ENCODE measurements around the gene FGL2. TPM values are rescaled to one million over a fixed set of nuclear protein-coding genes. Genes with fewer than 3 reads are reported as not detected.

The FGL2 gene
- total RNA-seq, 2 experiments from 2014 or later, result 1.5 to 1.6 TPM

GRCh38 chr7:77239471-77239870 is 39.9 kb upstream of the FGL2 start:
- no peak overlapping the region for H3K27ac Mint-ChIP-seq
- H3K27me3 Mint-ChIP-seq, result no peaks in the 10 kb centered on the region
- H3K27me3 ChIP-seq (ENCODE audit: control insufficient read depth in 1 of 2, insufficient read depth in 2 of 2, low read length in 2 of 2), result no peaks in the 10 kb centered on the region
- peaks cover 14% of the 10 kb centered on the region for H3K4me1 Mint-ChIP-seq (ENCODE audit: low read depth)
- no peak overlapping the region for H3K4me3 ChIP-seq (ENCODE audit: low read length)
- no peak overlapping the region for H3K4me3 Mint-ChIP-seq
- DNase-seq, result peak in 1 of 14 experiments; percentile 18
- H3K36me3 Mint-ChIP-seq (ENCODE audit: low read depth), result peaks cover 27% of the 10 kb centered on the region
- no peak for ATAC-seq (ENCODE audit: poor library complexity)
- no peak for TF ChIP-seq CTCF (IDR thresholded peaks at IDR 0.05)
- H3K9me3 Mint-ChIP-seq, result no peaks in the 10 kb centered on the region
- POLR2A ChIA-PET, result interaction anchor here (0.6 to 1.1 kb wide), 2 partner anchors 115 to 117 kb away, joined by 3 to 5 read pairs; partner anchors contain the start of gene CCDC146
- CTCF ChIA-PET, result no interaction called here
- peaks cover 8% of the 10 kb centered on the region for H3K4me1 ChIP-seq (ENCODE audit: insufficient read depth, low read length)
- no peak overlapping the region for H3K27ac ChIP-seq (ENCODE audit: low read depth in 1 of 2, low read length in 2 of 2)
- intact Hi-C loops (cut with DNase I, micrococcal nuclease), result no loop called here
- H3K9me3 ChIP-seq (ENCODE audit: control insufficient read depth in 1 of 2, insufficient read depth in 1 of 2, low read length in 2 of 2), result peaks cover 0 to 3% of the 10 kb centered on the region in 2 experiments
- H3K36me3 ChIP-seq (ENCODE audit: insufficient read depth, low read length), result no peaks in the 10 kb centered on the region

GRCh38 chr7:77238703-77239136 is 39.1 kb upstream of the FGL2 start:
- Mint-ChIP-seq H3K27ac (no peak overlapping the region), H3K27me3 (no peaks in the 10 kb centered on the region), H3K4me3 (no peak overlapping the region), H3K36me3 (ENCODE audit: low read depth) (peaks cover 27% of the 10 kb centered on the region), H3K9me3 (no peaks in the 10 kb centered on the region), H3K4me1 (ENCODE audit: low read depth) (peaks cover 14% of the 10 kb centered on the region)
- TF ChIP-seq CTCF (IDR thresholded peaks at IDR 0.05), result no peak
- Histone ChIP-seq H3K4me3 (ENCODE audit: low read length) (no peak overlapping the region), H3K9me3 (ENCODE audit: control insufficient read depth in 1 of 2, insufficient read depth in 1 of 2, low read length in 2 of 2) (peaks cover 0 to 3% of the 10 kb centered on the region in 2 experiments), H3K27me3 (ENCODE audit: control insufficient read depth in 1 of 2, insufficient read depth in 2 of 2, low read length in 2 of 2) (no peaks in the 10 kb centered on the region), H3K4me1 (ENCODE audit: insufficient read depth, low read length) (peaks cover 8% of the 10 kb centered on the region), H3K27ac (ENCODE audit: low read depth in 1 of 2, low read length in 2 of 2) (no peak overlapping the region), H3K36me3 (ENCODE audit: insufficient read depth, low read length) (no peaks in the 10 kb centered on the region)
- CTCF ChIA-PET, result no interaction called here
- peak in 3 of 14 experiments; percentile 23 to 58 (median 52) for DNase-seq
- POLR2A ChIA-PET, result interaction anchor here (0.6 kb wide), 1 partner anchor 116 kb away, joined by 3 read pairs; no protein-coding TSS in a partner anchor
- ATAC-seq (ENCODE audit: poor library complexity), result no peak
- intact Hi-C loops (cut with DNase I, micrococcal nuclease), result no loop called here

GRCh38 chr7:77235276-77235675 is 35.7 kb upstream of the FGL2 start:
- Mint-ChIP-seq H3K4me3 (no peak overlapping the region), H3K9me3 (peaks cover 5% of the 10 kb centered on the region), H3K27ac (no peak overlapping the region), H3K27me3 (no peaks in the 10 kb centered on the region), H3K36me3 (ENCODE audit: low read depth) (peaks cover 40% of the 10 kb centered on the region), H3K4me1 (ENCODE audit: low read depth) (peaks cover 14% of the 10 kb centered on the region)
- Histone ChIP-seq H3K36me3 (ENCODE audit: insufficient read depth, low read length) (no peaks in the 10 kb centered on the region), H3K9me3 (ENCODE audit: control insufficient read depth in 1 of 2, insufficient read depth in 1 of 2, low read length in 2 of 2) (peaks cover 0 to 3% of the 10 kb centered on the region in 2 experiments), H3K27me3 (ENCODE audit: control insufficient read depth in 1 of 2, insufficient read depth in 2 of 2, low read length in 2 of 2) (no peaks in the 10 kb centered on the region), H3K4me1 (ENCODE audit: insufficient read depth, low read length) (peaks cover 8% of the 10 kb centered on the region), H3K27ac (ENCODE audit: low read depth in 1 of 2, low read length in 2 of 2) (no peak overlapping the region), H3K4me3 (ENCODE audit: low read length) (no peak overlapping the region)
- CTCF ChIA-PET, result interaction anchor here (2.2 kb wide), 1 partner anchor 12 kb away, joined by 9 read pairs; no protein-coding TSS in a partner anchor
- POLR2A ChIA-PET, result no interaction called here
- ATAC-seq (ENCODE audit: poor library complexity) (no peak), DNase-seq (no peak)
- no peak for TF ChIP-seq CTCF (IDR thresholded peaks at IDR 0.05)
- intact Hi-C loops (cut with DNase I, micrococcal nuclease), result no loop called here
